Stomach (tissue), 9 donors: ENCODE data around the gene NPTN. TPM values are rescaled to one million over a fixed set of nuclear protein-coding genes. Genes with fewer than 3 reads are reported as not detected.

Experiments
- DNase-seq, 2 donors: peaks; one replicate each; pipeline versions ENCODE4 v3.0.0 to v3.0.0-alpha.2; 2013 to 2019
- H3K27ac ChIP-seq, 5 donors: fragments of 200-600 bp in 4 of 5; sonication (generic) in 4 of 5; one replicate each; pipeline ENCODE4 v1.5.1; 2013 to 2019; ENCODE audit warnings: mild to moderate bottlenecking in 1 of 5, moderate library complexity in 1 of 5
- H3K27me3 ChIP-seq, 3 donors: fragments of 200-600 bp; sonication (generic); one replicate each; pipeline ENCODE4 v1.5.1; 2017 to 2019; ENCODE audit warnings: mixed run types in 1 of 3
- H3K36me3 ChIP-seq, 4 donors: fragments of 200-600 bp; sonication (generic); 1 replicate in 3 of 4; 2 replicates in 1 of 4; pipeline ENCODE4 v1.5.1; 2016 to 2019
- H3K4me1 ChIP-seq, 4 donors: fragments of 200-600 bp; sonication (generic); one replicate each; pipeline ENCODE4 v1.5.1; 2016 to 2019
- H3K4me3 ChIP-seq, 4 donors: fragments of 200-600 bp; sonication (generic) in 3 of 4; one replicate each; pipeline ENCODE4 v1.5.1; 2016 to 2019; ENCODE audit warnings: mild to moderate bottlenecking in 1 of 4
- H3K9me3 ChIP-seq, 4 donors: fragments of 200-600 bp; sonication (generic); one replicate each; pipeline ENCODE4 v1.5.1; 2016 to 2019
- CTCF ChIP-seq, 7 experiments: fragments of 450-650 bp in 4 of 7; fragments of 200-600 bp in 3 of 7; sonication (generic) in 3 of 7; IDR thresholded peaks; one replicate each; pipeline ENCODE4 v1.5.1; 2016 to 2019; ENCODE audit warnings: antibody characterized with exemption in 7 of 7, control low read depth in 2 of 7, mild to moderate bottlenecking in 1 of 7
- EP300 ChIP-seq: sonication (generic); formaldehyde crosslinking; IDR thresholded peaks from one replicate; pipeline ENCODE4 v1.6.1; 2017; ENCODE audit warnings: antibody characterized with exemption
- POLR2A ChIP-seq, 4 donors: fragments of 450-650 bp; IDR thresholded peaks; one replicate each; pipeline ENCODE4 v1.6.1; 2016; ENCODE audit warnings: antibody characterized with exemption in 4 of 4, control low read depth in 2 of 4, mild to moderate bottlenecking in 1 of 4, moderate library complexity in 1 of 4
- POLR2AphosphoS5 ChIP-seq, 3 donors: sonication (generic); formaldehyde crosslinking; IDR thresholded peaks; one replicate each; pipeline ENCODE4 v1.6.1; 2016; ENCODE audit warnings: antibody characterized with exemption in 3 of 3
- WGBS, 5 donors: extraction: QIAGEN DNeasy Blood & Tissue Kit in 3 of 5; methylation state at CpG; one replicate each; pipeline versions ENCODE4 v1.1.5 to v1.1.7; 2013 to 2018; 5-methylcytosine and 5-hydroxymethylcytosine counted together
- intact Hi-C: fragments of 100-400 bp; cut with DNase I; formaldehyde crosslinking; loops from one replicate; pipeline ENCODE4 v1.15.1; 2023; ENCODE audit warnings: low total_unique reads
- polyA plus RNA-seq, 3 donors: library from polyadenylated mRNA; stranded (reverse); fragments of 200-250 nt; gene quantifications; one replicate each; pipeline ENCODE4 v1.2.3, GENCODE V29; 2013
- total RNA-seq, 5 donors: library from RNA; depleted of rRNA; stranded (reverse); fragments of >200 nt; gene quantifications; one replicate each; pipeline versions ENCODE4 v1.1.0 to v1.2.3, GENCODE V29; 2014 to 2016
- donor health status: healthy with polysubstance abuse.
- donor health status: Bipolar disorder and iron deficiency.
- donor health status: healthy.

NPTN gene
- total and polyA plus RNA-seq, 8 donors, result 41.4 to 228 (median 96.2) TPM

GRCh38 chr15:73598530-73599160 lies 34.5 kb downstream of the NPTN start:
- WGBS, 5 donors, result 26 to 42% (median 38%) methylated on average over 3 of the region's 3 CpGs
- no peaks in the 10 kb centered on the region for H3K27me3 ChIP-seq
- peaks cover 73 to 99% (median 87%) of the 10 kb centered on the region in 4 donors for H3K4me1 ChIP-seq
- no peak overlapping the region for H3K4me3 ChIP-seq
- intact Hi-C loops, result no loop called here
- H3K36me3 ChIP-seq, result peaks cover 0 to 4% (median 2%) of the 10 kb centered on the region in 4 donors
- TF ChIP-seq CTCF (IDR thresholded peaks at IDR 0.05) (no peak), POLR2AphosphoS5 (IDR thresholded peaks at IDR 0.05) (no peak), POLR2A (IDR thresholded peaks at IDR 0.05) (no peak), EP300 (no peak)
- H3K9me3 ChIP-seq, result no peaks in the 10 kb centered on the region
- H3K27ac ChIP-seq, result peak overlapping the region in 4 of 5 donors; percentile 13 to 79 (median 63)
- peak in 1 of 2 donors; percentile 22 for DNase-seq

- no peak overlapping the region for H3K4me3 ChIP-seq
- H3K4me1 ChIP-seq, result peaks cover 59 to 93% (median 81%) of the 10 kb centered on the region in 4 donors
- 91 to 96% (median 94%) methylated on average over 21 of the region's 21 CpGs for WGBS, 5 donors
- H3K36me3 ChIP-seq, result peaks cover 0 to 4% (median 2%) of the 10 kb centered on the region in 4 donors
- H3K27ac ChIP-seq, result peak overlapping the region in 1 of 5 donors; percentile 79
- H3K9me3 ChIP-seq, result no peaks in the 10 kb centered on the region
- TF ChIP-seq CTCF (IDR thresholded peaks at IDR 0.05), result no peak
- intact Hi-C loops, result no loop called here
- no peak for DNase-seq
- no peaks in the 10 kb centered on the region for H3K27me3 ChIP-seq
Observed at GRCh38 chr15:73597036-73597638, 36.1 kb downstream of the NPTN start.

DNA sequence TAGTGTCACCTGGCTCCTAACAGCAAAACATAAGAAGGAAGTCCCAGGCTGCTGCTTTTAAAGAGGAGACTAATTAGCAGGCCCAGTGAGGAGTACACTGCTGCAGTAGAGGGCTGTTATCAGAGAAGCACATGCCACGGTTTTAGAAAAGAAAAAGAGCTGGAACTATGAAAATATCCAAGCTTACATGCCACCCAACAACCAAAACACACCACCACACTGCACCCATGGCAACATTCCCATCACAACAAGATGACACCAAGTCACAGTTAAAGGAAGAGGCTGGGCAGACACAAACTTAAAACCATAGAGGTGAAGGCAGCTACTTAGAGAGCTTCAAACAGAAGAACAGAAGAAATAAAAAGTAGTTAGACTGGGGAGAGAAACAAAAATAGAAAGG lies 37.0 kb downstream of the NPTN start:
- no peak for TF ChIP-seq POLR2AphosphoS5 (IDR thresholded peaks at IDR 0.05)
- no peak for TF ChIP-seq CTCF (IDR thresholded peaks at IDR 0.05)
- no peak for TF ChIP-seq POLR2A (IDR thresholded peaks at IDR 0.05)
- no peak for TF ChIP-seq EP300
- H3K9me3 ChIP-seq, result no peaks in the 10 kb centered on the region
- no peaks in the 10 kb centered on the region for H3K27me3 ChIP-seq
- H3K4me1 ChIP-seq, result peaks cover 49 to 89% (median 72%) of the 10 kb centered on the region in 4 donors
- DNase-seq, result no peak
- 18 to 31% (median 26%) methylated on average over 1 of the region's 1 CpG for WGBS, 5 donors
- H3K4me3 ChIP-seq, result no peak overlapping the region
- peaks cover 0 to 14% (median 11%) of the 10 kb centered on the region in 4 donors for H3K36me3 ChIP-seq
- peak overlapping the region in 1 of 5 donors; percentile 79 for H3K27ac ChIP-seq
- intact Hi-C loops, result no loop called here

DNA sequence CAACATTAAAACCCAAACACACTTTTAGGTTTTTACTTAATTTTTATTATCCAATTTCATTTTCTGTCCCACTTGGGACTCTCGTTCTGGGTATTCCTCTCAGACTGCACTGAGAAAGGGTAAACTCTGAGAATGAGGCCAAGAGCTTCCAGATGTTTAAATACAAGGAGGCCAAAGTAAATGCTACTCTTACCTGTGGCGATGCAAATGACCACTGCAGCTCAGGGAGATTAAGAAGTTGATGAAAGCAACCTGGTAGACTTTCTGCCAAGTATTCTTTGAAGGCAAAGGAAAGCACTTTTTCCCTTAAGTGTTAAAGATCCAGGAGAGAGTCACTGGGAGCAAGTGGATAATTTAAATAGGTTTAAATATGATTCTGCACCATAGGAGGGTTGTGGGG lies 39.1 kb downstream of the NPTN start:
- Histone ChIP-seq H3K4me3 (no peak overlapping the region), H3K27ac (no peak overlapping the region), H3K36me3 (peaks cover 6 to 34% (median 32%) of the 10 kb centered on the region in 4 donors), H3K4me1 (peaks cover 38 to 70% (median 54%) of the 10 kb centered on the region in 4 donors), H3K27me3 (no peaks in the 10 kb centered on the region), H3K9me3 (no peaks in the 10 kb centered on the region)
- no peak for DNase-seq
- no peak for TF ChIP-seq EP300
- TF ChIP-seq CTCF (IDR thresholded peaks at IDR 0.05), result no peak
- TF ChIP-seq POLR2A (IDR thresholded peaks at IDR 0.05), result no peak
- TF ChIP-seq POLR2AphosphoS5 (IDR thresholded peaks at IDR 0.05), result no peak
- WGBS, 5 donors, result 34 to 55% (median 35%) methylated on average over 2 of the region's 2 CpGs
- intact Hi-C loops, result no loop called here
